HG03045 (cell line): ENCODE measurements around the gene LAPTM5.

ENCODE experiments used
- ATAC-seq: cut with Tn5 transposase; IDR thresholded peaks from one replicate; pipeline ENCODE4 v1.9.1; 2021; ENCODE audit warnings: mild to moderate bottlenecking, moderate library complexity; ENCODE audit not compliant: unreplicated experiment

Gene LAPTM5

GRCh38 chr1:30719406-30720270, 37.9 kb downstream of the LAPTM5 start:
- ATAC-seq = no peak

GRCh38 chr1:30718636-30719405, 38.8 kb downstream of the LAPTM5 start:
- ATAC-seq = peak; percentile 49

- ATAC-seq = peak; percentile 82
Observed at GRCh38 chr1:30718091-30718635, 39.4 kb downstream of the LAPTM5 start.

- no peak for ATAC-seq
Observed at GRCh38 chr1:30716646-30717045, 40.9 kb downstream of the LAPTM5 start.

- ATAC-seq = no peak
Observed at GRCh38 chr1:30715886-30716285, 41.7 kb downstream of the LAPTM5 start.

- ATAC-seq = no peak
Observed at GRCh38 chr1:30715216-30715615, 42.4 kb downstream of the LAPTM5 start.

GRCh38 chr1:30714536-30715090, 43.0 kb downstream of the LAPTM5 start:
- ATAC-seq = no peak

GRCh38 chr1:30714025-30714424, 43.5 kb downstream of the LAPTM5 start:
- ATAC-seq = no peak

GRCh38 chr1:30713311-30713710, 44.3 kb downstream of the LAPTM5 start:
- ATAC-seq = no peak

- ATAC-seq = no peak
Observed at GRCh38 chr1:30712583-30712982, 45.0 kb downstream of the LAPTM5 start.

GRCh38 chr1:30710407-30710806, 47.2 kb downstream of the LAPTM5 start:
- no peak for ATAC-seq

GRCh38 chr1:30708361-30708728, 49.2 kb downstream of the LAPTM5 start:
- no peak for ATAC-seq

- ATAC-seq = no peak
Observed at GRCh38 chr1:30707412-30708360, 49.9 kb downstream of the LAPTM5 start.

- no peak for ATAC-seq
Observed at GRCh38 chr1:30706528-30706927, 51.0 kb downstream of the LAPTM5 start.

- no peak for ATAC-seq
Observed at GRCh38 chr1:30705698-30706097, 51.9 kb downstream of the LAPTM5 start.

GRCh38 chr1:30704765-30705509, 52.6 kb downstream of the LAPTM5 start:
- ATAC-seq = no peak

- ATAC-seq = no peak
Observed at GRCh38 chr1:30704271-30704670, 53.3 kb downstream of the LAPTM5 start.

GRCh38 chr1:30702823-30703222, 54.8 kb downstream of the LAPTM5 start:
- no peak for ATAC-seq

GRCh38 chr1:30701258-30701633, 56.3 kb downstream of the LAPTM5 start:
- no peak for ATAC-seq
